ENCODE measurements around the gene TRIM8. TPM values are rescaled to one million over a fixed set of nuclear protein-coding genes. Genes with fewer than 3 reads are reported as not detected.

TRIM8 gene
- total RNA-seq, 1 experiment from 2014 or later: 91.6 TPM

GRCh38 chr10:102600816-102601215 is 43.5 kb upstream of the TRIM8 start:
- H3K4me1 ChIP-seq (ENCODE audit: control insufficient read depth in 1 of 2, insufficient read depth in 2 of 2, low read length in 2 of 2): peaks cover 37 to 51% of the 10 kb centered on the region in 2 experiments
- ATAC-seq: no peak
- intact Hi-C loops (cut with micrococcal nuclease): no loop called here
- DNase-seq (ENCODE audit: low read depth, low spot score): no peak
- RAD21 ChIA-PET (ENCODE audit: low non-redundant PET in 1 of 2, low total read pairs in 2 of 2, uncharacterized antibody in 2 of 2, unreplicated experiment in 2 of 2): no interaction called here
- CTCF ChIA-PET: interaction anchor here (1.0 to 1.7 kb wide), 4 partner anchors 14 to 371 kb away, joined by 3 read pairs; no protein-coding TSS in a partner anchor
- H3K9me2 ChIP-seq (ENCODE audit: insufficient read depth): no peaks in the 10 kb centered on the region
- no peak overlapping the region for H3K4me2 ChIP-seq (ENCODE audit: low read length)
- H3K4me3 ChIP-seq (replicated peaks in 1 of 2; ENCODE audit: low read depth in 1 of 2, low read length in 2 of 2): no peak overlapping the region
- no peaks in the 10 kb centered on the region for H3K9me3 ChIP-seq (ENCODE audit: control insufficient read depth in 1 of 2, insufficient read depth in 1 of 2, low read depth in 1 of 2, low read length in 2 of 2)
- no peak overlapping the region for H3K9ac ChIP-seq (ENCODE audit: low read length)
- no peaks in the 10 kb centered on the region for H3K27me3 ChIP-seq (ENCODE audit: insufficient read depth, low read length)
- H3K36me3 ChIP-seq (ENCODE audit: control insufficient read depth in 1 of 2, insufficient read depth in 2 of 2, low read length in 2 of 2): peaks cover 0 to 3% of the 10 kb centered on the region in 2 experiments; a peak in 1 of 4 replicates
- POLR2A ChIA-PET: no interaction called here
- H3K79me2 ChIP-seq (ENCODE audit: insufficient read depth, low read length): no peaks in the 10 kb centered on the region
- no TSS peak for BruUV-seq (replicated peaks)
- TF ChIP-seq POLR2A (IDR thresholded peaks at IDR 0.05; ENCODE audit: borderline replicate concordance, extremely low read depth, insufficient read depth, insufficient read length): no peak
- TF ChIP-seq, protein P1, sequence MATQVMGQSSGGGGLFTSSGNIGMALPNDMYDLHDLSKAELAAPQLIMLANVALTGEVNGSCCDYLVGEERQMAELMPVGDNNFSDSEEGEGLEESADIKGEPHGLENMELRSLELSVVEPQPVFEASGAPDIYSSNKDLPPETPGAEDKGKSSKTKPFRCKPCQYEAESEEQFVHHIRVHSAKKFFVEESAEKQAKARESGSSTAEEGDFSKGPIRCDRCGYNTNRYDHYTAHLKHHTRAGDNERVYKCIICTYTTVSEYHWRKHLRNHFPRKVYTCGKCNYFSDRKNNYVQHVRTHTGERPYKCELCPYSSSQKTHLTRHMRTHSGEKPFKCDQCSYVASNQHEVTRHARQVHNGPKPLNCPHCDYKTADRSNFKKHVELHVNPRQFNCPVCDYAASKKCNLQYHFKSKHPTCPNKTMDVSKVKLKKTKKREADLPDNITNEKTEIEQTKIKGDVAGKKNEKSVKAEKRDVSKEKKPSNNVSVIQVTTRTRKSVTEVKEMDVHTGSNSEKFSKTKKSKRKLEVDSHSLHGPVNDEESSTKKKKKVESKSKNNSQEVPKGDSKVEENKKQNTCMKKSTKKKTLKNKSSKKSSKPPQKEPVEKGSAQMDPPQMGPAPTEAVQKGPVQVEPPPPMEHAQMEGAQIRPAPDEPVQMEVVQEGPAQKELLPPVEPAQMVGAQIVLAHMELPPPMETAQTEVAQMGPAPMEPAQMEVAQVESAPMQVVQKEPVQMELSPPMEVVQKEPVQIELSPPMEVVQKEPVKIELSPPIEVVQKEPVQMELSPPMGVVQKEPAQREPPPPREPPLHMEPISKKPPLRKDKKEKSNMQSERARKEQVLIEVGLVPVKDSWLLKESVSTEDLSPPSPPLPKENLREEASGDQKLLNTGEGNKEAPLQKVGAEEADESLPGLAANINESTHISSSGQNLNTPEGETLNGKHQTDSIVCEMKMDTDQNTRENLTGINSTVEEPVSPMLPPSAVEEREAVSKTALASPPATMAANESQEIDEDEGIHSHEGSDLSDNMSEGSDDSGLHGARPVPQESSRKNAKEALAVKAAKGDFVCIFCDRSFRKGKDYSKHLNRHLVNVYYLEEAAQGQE (IDR thresholded peaks at IDR 0.05; ENCODE audit: low read depth): no peak
- no peak for TF ChIP-seq RAD21 (IDR thresholded peaks at IDR 0.05; ENCODE audit: low read depth)
- no peaks in the 10 kb centered on the region for H4K20me1 ChIP-seq (ENCODE audit: insufficient read depth)
- H3K27ac ChIP-seq (ENCODE audit: low read depth, low read length): no peak overlapping the region
- H2AFZ ChIP-seq (ENCODE audit: low read depth, low read length, poor library complexity, severe bottlenecking): no peak overlapping the region

- H3K4me3 ChIP-seq (replicated peaks in 1 of 2; ENCODE audit: low read depth in 1 of 2, low read length in 2 of 2): no peak overlapping the region
- H3K9me3 ChIP-seq (ENCODE audit: control insufficient read depth in 1 of 2, insufficient read depth in 1 of 2, low read depth in 1 of 2, low read length in 2 of 2): no peaks in the 10 kb centered on the region
- ATAC-seq (no peak), DNase-seq (ENCODE audit: low read depth, low spot score) (no peak)
- no peak for TF ChIP-seq YY1 (IDR thresholded peaks at IDR 0.05; ENCODE audit: extremely low read depth, insufficient replicate concordance, low read depth, low read length)
- no peak for TF ChIP-seq FOSL1 (IDR thresholded peaks at IDR 0.05; ENCODE audit: low read depth)
- TF ChIP-seq, protein P2, sequence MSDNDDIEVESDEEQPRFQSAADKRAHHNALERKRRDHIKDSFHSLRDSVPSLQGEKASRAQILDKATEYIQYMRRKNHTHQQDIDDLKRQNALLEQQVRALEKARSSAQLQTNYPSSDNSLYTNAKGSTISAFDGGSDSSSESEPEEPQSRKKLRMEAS (IDR thresholded peaks at IDR 0.05): no peak
- no peak for TF ChIP-seq POLR2A (IDR thresholded peaks at IDR 0.05; ENCODE audit: borderline replicate concordance, extremely low read depth, insufficient read depth, insufficient read length)
- TF ChIP-seq POLR2AphosphoS5 (IDR thresholded peaks at IDR 0.05; ENCODE audit: low read depth, low read length): no peak
- no peak for TF ChIP-seq JUND (IDR thresholded peaks at IDR 0.05)
- TF ChIP-seq SRF (IDR thresholded peaks at IDR 0.05; ENCODE audit: low read depth): no peak
- TF ChIP-seq, protein P3, sequence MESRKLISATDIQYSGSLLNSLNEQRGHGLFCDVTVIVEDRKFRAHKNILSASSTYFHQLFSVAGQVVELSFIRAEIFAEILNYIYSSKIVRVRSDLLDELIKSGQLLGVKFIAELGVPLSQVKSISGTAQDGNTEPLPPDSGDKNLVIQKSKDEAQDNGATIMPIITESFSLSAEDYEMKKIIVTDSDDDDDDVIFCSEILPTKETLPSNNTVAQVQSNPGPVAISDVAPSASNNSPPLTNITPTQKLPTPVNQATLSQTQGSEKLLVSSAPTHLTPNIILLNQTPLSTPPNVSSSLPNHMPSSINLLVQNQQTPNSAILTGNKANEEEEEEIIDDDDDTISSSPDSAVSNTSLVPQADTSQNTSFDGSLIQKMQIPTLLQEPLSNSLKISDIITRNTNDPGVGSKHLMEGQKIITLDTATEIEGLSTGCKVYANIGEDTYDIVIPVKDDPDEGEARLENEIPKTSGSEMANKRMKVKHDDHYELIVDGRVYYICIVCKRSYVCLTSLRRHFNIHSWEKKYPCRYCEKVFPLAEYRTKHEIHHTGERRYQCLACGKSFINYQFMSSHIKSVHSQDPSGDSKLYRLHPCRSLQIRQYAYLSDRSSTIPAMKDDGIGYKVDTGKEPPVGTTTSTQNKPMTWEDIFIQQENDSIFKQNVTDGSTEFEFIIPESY (IDR thresholded peaks at IDR 0.05; ENCODE audit: extremely low read depth, insufficient replicate concordance, low read length): no peak
- no peak for TF ChIP-seq ELF1 (IDR thresholded peaks at IDR 0.05; ENCODE audit: borderline replicate concordance, low read depth)
- no peak for TF ChIP-seq TCF7L2 (IDR thresholded peaks at IDR 0.05; ENCODE audit: borderline replicate concordance, extremely low read depth, insufficient read depth, insufficient read length)
- TF ChIP-seq ATF3 (IDR thresholded peaks at IDR 0.05): no peak
- TF ChIP-seq EZH2 (IDR thresholded peaks at IDR 0.05): no peak
- no peak for TF ChIP-seq SP1 (IDR thresholded peaks at IDR 0.05; ENCODE audit: low read depth)
- ChIA-PET POLR2A (no interaction called here), RAD21 (ENCODE audit: low non-redundant PET in 1 of 2, low total read pairs in 2 of 2, uncharacterized antibody in 2 of 2, unreplicated experiment in 2 of 2) (interaction anchor here in 1 of 2 experiments (0.6 kb wide), 1 partner anchor 372 kb away, joined by 3 read pairs; no protein-coding TSS in a partner anchor), CTCF (interaction anchor here (1.3 kb wide), 2 partner anchors 9 to 202 kb away, joined by 3 read pairs; no protein-coding TSS in a partner anchor)
- no peaks in the 10 kb centered on the region for H3K27me3 ChIP-seq (ENCODE audit: insufficient read depth, low read length)
- H4K20me1 ChIP-seq (ENCODE audit: insufficient read depth): no peaks in the 10 kb centered on the region
- no peak overlapping the region for H2AFZ ChIP-seq (ENCODE audit: low read depth, low read length, poor library complexity, severe bottlenecking)
- no peak overlapping the region for H3K4me2 ChIP-seq (ENCODE audit: low read length)
- no peaks in the 10 kb centered on the region for H3K9me2 ChIP-seq (ENCODE audit: insufficient read depth)
- intact Hi-C loops (cut with micrococcal nuclease): no loop called here
- peaks cover 0 to 3% of the 10 kb centered on the region in 2 experiments; a peak in 1 of 4 replicates for H3K36me3 ChIP-seq (ENCODE audit: control insufficient read depth in 1 of 2, insufficient read depth in 2 of 2, low read length in 2 of 2)
- H3K27ac ChIP-seq (ENCODE audit: low read depth, low read length): no peak overlapping the region
- peaks cover 40 to 51% of the 10 kb centered on the region in 2 experiments for H3K4me1 ChIP-seq (ENCODE audit: control insufficient read depth in 1 of 2, insufficient read depth in 2 of 2, low read length in 2 of 2)
- H3K9ac ChIP-seq (ENCODE audit: low read length): no peak overlapping the region
- no peaks in the 10 kb centered on the region for H3K79me2 ChIP-seq (ENCODE audit: insufficient read depth, low read length)
- no TSS peak for BruUV-seq (replicated peaks)
These were observed 42.6 kb upstream of the TRIM8 start for GRCh38 chr10:102601639-102602038.
